NT2/D1 (cell line): Measurements from ENCODE around the gene AKNA.

Source experiments
- DNase-seq: peaks from one replicate; pipeline ENCODE4 v3.0.0-alpha.2; 2011; ENCODE audit warnings: low read depth, low spot score
- H3K27me3 ChIP-seq: 2 replicates; pipeline ENCODE4 v1.6.0; 2011; ENCODE audit warnings: mild to moderate bottlenecking; ENCODE audit not compliant: insufficient read length, insufficient read depth
- H3K36me3 ChIP-seq: 2 replicates; pipeline ENCODE4 v1.6.1; 2011; ENCODE audit warnings: mild to moderate bottlenecking, low read length, mixed read lengths; ENCODE audit not compliant: insufficient read depth, insufficient read length
- H3K4me1 ChIP-seq: 2 replicates; pipeline ENCODE4 v1.5.1; 2011; ENCODE audit not compliant: insufficient read depth, insufficient read length
- H3K4me3 ChIP-seq: 2 replicates; pipeline ENCODE4 v1.5.1; 2011; ENCODE audit warnings: low read depth; ENCODE audit not compliant: insufficient read length
- H3K9ac ChIP-seq: 2 replicates; pipeline ENCODE4 v1.6.0; 2011; ENCODE audit warnings: low read depth; ENCODE audit not compliant: insufficient read length
- H3K9me3 ChIP-seq: 2 replicates; pipeline ENCODE4 v1.5.1; 2011; ENCODE audit warnings: mild to moderate bottlenecking, low read length; ENCODE audit not compliant: insufficient read depth
- SUZ12 ChIP-seq: IDR thresholded peaks from 2 replicates; pipeline ENCODE4 v1.6.1; 2011; ENCODE audit not compliant: insufficient read length, insufficient read depth; ENCODE audit errors: extremely low read depth
- YY1 ChIP-seq: IDR thresholded peaks from 2 replicates; pipeline ENCODE4 v1.6.1; 2011; ENCODE audit not compliant: insufficient read length, insufficient read depth
- ZNF274 ChIP-seq: IDR thresholded peaks from 2 replicates; pipeline ENCODE4 v1.6.1; 2011; ENCODE audit warnings: mild to moderate bottlenecking, low read depth, low read length

The AKNA gene

GRCh38 chr9:114367366-114367765 lies 20.4 kb downstream of the AKNA start:
- H3K27me3 ChIP-seq: no peaks in the 10 kb centered on the region
- H3K9ac ChIP-seq: no peak overlapping the region
- peaks cover 65% of the 10 kb centered on the region for H3K36me3 ChIP-seq
- H3K9me3 ChIP-seq: no peaks in the 10 kb centered on the region
- H3K4me3 ChIP-seq: no peak overlapping the region
- H3K4me1 ChIP-seq: peaks cover 25% of the 10 kb centered on the region
- no peak for DNase-seq
- TF ChIP-seq YY1: no peak
- no peak for TF ChIP-seq ZNF274
- no peak for TF ChIP-seq SUZ12

DNA sequence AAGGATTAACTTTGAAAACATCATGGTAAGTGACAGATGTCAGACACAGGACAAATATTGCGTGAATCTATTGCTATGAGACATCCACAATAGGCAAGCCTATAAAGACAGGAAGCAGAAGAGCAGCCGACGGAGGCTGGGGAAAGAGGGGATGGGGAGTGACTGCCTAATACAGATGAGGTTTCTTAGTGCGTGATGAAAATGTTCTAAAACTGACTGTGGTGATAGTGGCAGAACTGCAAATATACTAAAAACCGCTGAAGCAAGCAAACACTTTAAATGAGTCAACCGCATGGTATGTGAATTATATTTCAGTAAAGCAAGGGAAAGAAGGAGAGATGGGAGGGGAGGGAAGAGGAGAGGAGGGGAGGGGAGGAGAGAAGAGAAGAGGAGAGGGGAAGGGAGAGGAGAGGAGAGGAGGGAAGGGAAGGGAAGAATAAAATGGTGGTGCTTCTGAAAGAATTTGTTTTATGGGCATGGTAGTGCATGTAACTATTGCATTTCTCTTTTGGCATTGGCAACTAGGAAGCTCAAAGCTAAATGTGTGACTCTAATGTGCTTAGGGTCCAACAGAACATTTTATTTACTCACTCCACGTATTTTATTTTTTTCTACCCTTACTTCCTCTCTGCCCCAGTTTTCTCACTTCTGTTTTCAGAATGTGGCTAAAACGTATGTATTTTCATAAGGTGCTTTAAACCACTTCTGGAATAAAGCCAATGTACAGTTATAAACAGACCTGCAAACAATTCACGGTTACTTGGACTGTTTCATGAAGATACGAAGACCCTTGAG lies 21.3 kb downstream of the AKNA start:
- Histone ChIP-seq H3K27me3 (no peaks in the 10 kb centered on the region), H3K9ac (no peak overlapping the region), H3K4me3 (no peak overlapping the region), H3K4me1 (peaks cover 17% of the 10 kb centered on the region), H3K36me3 (peaks cover 66% of the 10 kb centered on the region), H3K9me3 (no peaks in the 10 kb centered on the region)
- TF ChIP-seq SUZ12: no peak
- no peak for TF ChIP-seq YY1
- no peak for TF ChIP-seq ZNF274
- no peak for DNase-seq

DNA sequence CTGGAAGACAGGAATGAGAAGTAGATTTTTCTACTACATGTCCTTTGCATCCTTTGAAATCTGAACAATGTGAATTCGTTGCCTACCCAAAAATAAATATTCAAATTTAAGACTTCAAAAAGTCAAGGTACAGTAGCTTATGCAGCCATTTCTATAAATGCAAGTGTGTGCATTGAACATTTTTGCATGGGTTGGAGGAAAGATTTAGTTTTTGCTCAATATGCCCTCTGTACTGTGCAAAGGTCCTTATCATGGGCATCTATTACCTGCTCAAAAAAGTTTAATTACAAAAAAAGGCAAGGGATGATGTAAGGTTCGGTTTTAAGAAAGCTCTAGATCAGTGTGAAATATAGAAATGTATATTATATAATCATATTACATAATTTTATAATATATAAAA lies 22.6 kb downstream of the AKNA start:
- Histone ChIP-seq H3K36me3 (peaks cover 74% of the 10 kb centered on the region), H3K9me3 (no peaks in the 10 kb centered on the region), H3K4me3 (no peak overlapping the region), H3K4me1 (peaks cover 10% of the 10 kb centered on the region), H3K27me3 (no peaks in the 10 kb centered on the region), H3K9ac (no peak overlapping the region)
- TF ChIP-seq YY1 (no peak), SUZ12 (no peak), ZNF274 (no peak)
- DNase-seq: no peak

DNA sequence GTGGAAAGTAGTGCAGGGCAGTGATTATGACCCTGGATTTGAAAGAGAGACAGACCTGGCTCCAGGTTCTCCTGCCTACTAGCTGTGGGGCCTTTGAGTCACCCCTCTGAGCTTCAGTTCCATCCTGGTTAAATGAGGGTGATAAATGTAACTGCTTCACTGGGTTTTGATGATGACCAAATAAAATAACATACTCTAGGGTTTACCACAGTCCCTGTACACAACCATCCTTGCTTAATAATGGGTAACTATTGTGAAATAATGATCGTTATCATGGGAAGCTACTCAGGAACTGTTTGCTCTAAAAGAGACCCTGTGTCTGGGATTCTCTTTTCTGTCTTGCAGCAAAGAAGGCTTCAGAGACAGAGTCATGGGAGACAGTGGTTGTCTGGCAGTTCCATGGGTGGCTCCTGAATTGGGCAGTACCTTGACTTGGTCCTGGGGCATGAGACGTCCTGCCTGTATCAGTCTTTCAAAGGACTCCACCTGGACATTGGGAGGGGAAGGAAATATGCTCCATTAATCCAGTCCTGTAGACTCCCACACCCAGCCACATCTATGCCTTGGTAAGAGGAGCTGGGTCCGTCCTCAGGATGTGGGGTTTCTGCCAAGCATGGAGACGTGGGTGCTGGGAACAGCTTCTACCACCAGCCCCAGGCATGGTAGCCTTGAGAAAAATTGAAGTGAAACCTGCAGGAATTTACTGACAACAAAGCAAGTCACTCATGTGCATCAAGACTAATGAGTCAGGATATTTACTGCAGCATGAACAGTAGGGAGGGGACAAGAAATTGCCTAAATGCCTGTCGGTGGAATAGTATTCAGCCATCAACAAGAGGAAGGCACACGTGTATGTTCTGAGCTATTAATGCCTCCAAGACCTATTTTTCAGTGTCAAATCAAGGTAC lies 23.4 kb downstream of the AKNA start:
- H3K9ac ChIP-seq: no peak overlapping the region
- no peak for DNase-seq
- TF ChIP-seq SUZ12: no peak
- TF ChIP-seq YY1: no peak
- peaks cover 77% of the 10 kb centered on the region for H3K36me3 ChIP-seq
- no peak overlapping the region for H3K4me3 ChIP-seq
- H3K4me1 ChIP-seq: peaks cover 4% of the 10 kb centered on the region
- no peaks in the 10 kb centered on the region for H3K9me3 ChIP-seq
- no peaks in the 10 kb centered on the region for H3K27me3 ChIP-seq

- no peak for DNase-seq
- no peak for TF ChIP-seq ZNF274
- no peak overlapping the region for H3K9ac ChIP-seq
Observed at GRCh38 chr9:114363424-114363823, 24.4 kb downstream of the AKNA start.

GRCh38 chr9:114362394-114362793 lies 25.4 kb downstream of the AKNA start:
- no peak overlapping the region for H3K4me3 ChIP-seq
- no peak for DNase-seq
- H3K4me1 ChIP-seq: no peaks in the 10 kb centered on the region
- H3K36me3 ChIP-seq: peaks cover 78% of the 10 kb centered on the region
- no peak overlapping the region for H3K9ac ChIP-seq
- no peaks in the 10 kb centered on the region for H3K9me3 ChIP-seq
- TF ChIP-seq SUZ12: no peak
- TF ChIP-seq ZNF274: no peak
- no peak for TF ChIP-seq YY1
- H3K27me3 ChIP-seq: no peaks in the 10 kb centered on the region

More at GRCh38 chr9:114363424-114363823, 24.4 kb downstream of the AKNA start:
- H3K4me3 ChIP-seq: no peak overlapping the region
- H3K4me1 ChIP-seq: peaks cover 4% of the 10 kb centered on the region
- H3K27me3 ChIP-seq: no peaks in the 10 kb centered on the region
- H3K36me3 ChIP-seq: peaks cover 79% of the 10 kb centered on the region
- H3K9me3 ChIP-seq: no peaks in the 10 kb centered on the region

GRCh38 chr9:114361542-114361941 lies 26.2 kb downstream of the AKNA start:
- peaks cover 82% of the 10 kb centered on the region for H3K36me3 ChIP-seq
- H3K9me3 ChIP-seq: no peaks in the 10 kb centered on the region
- no peaks in the 10 kb centered on the region for H3K27me3 ChIP-seq
- no peak for DNase-seq
- TF ChIP-seq SUZ12: no peak
- no peak for TF ChIP-seq YY1
- no peak for TF ChIP-seq ZNF274
- H3K4me1 ChIP-seq: no peaks in the 10 kb centered on the region
- no peak overlapping the region for H3K4me3 ChIP-seq
- no peak overlapping the region for H3K9ac ChIP-seq

DNA sequence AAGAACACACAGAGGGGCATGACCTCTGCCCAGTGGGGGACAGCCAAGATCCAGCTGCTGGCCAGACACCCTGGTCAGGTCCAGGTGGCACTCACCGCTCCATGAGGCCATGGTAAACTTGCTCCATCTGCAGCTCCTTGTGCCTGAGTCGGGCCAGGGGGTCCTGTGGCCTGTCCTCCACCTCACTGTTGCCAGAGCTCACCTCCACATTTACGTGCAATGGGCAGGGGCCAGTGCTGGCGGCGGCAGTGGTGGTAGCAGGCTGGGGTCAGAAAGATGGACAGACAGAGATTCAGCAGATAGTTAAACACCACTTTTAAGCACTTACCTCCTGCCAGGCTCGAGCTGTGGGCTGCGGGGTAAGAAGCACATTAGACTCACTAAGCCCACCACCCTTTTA lies 28.0 kb downstream of the AKNA start:
- Histone ChIP-seq H3K4me1 (no peaks in the 10 kb centered on the region), H3K9ac (no peak overlapping the region), H3K27me3 (no peaks in the 10 kb centered on the region), H3K9me3 (no peaks in the 10 kb centered on the region), H3K36me3 (peaks cover 89% of the 10 kb centered on the region), H3K4me3 (no peak overlapping the region)
- TF ChIP-seq YY1 (no peak), SUZ12 (no peak), ZNF274 (no peak)
- no peak for DNase-seq
